Prostate gland (tissue), 2 donors: ENCODE data around the gene N4BP2L2.

Experiments used
- POLR2A ChIP-seq: fragments of 450-650 bp; IDR thresholded peaks from one replicate; pipeline ENCODE4 v1.6.1; 2016; ENCODE audit warnings: antibody characterized with exemption, mild to moderate bottlenecking
- TF ChIP-seq, protein P1 (sequence below), 4 experiments: fragments of 200-600 bp in 2 of 4; fragments of 450-650 bp in 2 of 4; sonication (generic) in 2 of 4; IDR thresholded peaks; 1 replicate in 3 of 4; 2 replicates in 1 of 4; pipeline ENCODE4 v1.5.1; 2016 to 2019; ENCODE audit warnings: antibody characterized with exemption in 4 of 4, mild to moderate bottlenecking in 2 of 4, moderate library complexity in 2 of 4

- TF ChIP-seq, protein P1, sequence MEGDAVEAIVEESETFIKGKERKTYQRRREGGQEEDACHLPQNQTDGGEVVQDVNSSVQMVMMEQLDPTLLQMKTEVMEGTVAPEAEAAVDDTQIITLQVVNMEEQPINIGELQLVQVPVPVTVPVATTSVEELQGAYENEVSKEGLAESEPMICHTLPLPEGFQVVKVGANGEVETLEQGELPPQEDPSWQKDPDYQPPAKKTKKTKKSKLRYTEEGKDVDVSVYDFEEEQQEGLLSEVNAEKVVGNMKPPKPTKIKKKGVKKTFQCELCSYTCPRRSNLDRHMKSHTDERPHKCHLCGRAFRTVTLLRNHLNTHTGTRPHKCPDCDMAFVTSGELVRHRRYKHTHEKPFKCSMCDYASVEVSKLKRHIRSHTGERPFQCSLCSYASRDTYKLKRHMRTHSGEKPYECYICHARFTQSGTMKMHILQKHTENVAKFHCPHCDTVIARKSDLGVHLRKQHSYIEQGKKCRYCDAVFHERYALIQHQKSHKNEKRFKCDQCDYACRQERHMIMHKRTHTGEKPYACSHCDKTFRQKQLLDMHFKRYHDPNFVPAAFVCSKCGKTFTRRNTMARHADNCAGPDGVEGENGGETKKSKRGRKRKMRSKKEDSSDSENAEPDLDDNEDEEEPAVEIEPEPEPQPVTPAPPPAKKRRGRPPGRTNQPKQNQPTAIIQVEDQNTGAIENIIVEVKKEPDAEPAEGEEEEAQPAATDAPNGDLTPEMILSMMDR (IDR thresholded peaks at IDR 0.05), result peak in 2 of 4 experiments; percentile 7 to 25
- no peak for TF ChIP-seq POLR2A
Observed at GRCh38 chr13:32415019-32415418, 123.6 kb downstream of the N4BP2L2 start.
